Epithelial cell of esophagus (primary cell): ENCODE measurements around the gene HDLBP.

Source experiments
- DNase-seq: peaks from one replicate; pipeline ENCODE4 v3.0.0; 2010; ENCODE audit warnings: low read depth
- H3K4me3 ChIP-seq: 2 replicates; pipeline ENCODE4 v1.5.1; 2011; ENCODE audit warnings: mild to moderate bottlenecking, low read length, control low read depth
- TF ChIP-seq, protein P1 (sequence below): IDR thresholded peaks from 2 replicates; pipeline ENCODE4 v1.5.1; 2011; ENCODE audit warnings: low read depth, mild to moderate bottlenecking, low read length, control low read depth, inconsistent platforms; ENCODE audit not compliant: insufficient read depth; ENCODE audit errors: missing control alignments

HDLBP gene

DNA sequence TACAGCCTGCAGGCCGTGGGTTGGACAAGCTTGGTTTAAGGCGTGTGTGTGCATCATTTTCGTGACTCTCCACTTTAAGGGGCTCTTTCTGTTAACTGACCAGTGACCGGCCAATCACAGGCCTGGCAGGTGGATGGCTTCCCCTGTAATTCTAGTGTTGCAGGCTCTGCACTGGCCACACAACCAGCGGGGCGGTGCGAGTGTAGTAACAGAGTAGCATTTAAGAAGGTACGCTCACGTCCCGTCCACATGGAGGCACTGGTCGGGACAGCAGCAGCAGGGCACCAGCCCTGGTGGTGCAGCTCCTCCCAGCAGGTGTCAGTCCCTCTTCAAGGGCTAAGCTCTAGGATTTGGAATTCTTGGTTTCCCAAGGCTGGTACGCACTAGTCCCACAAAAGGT is 135.0 kb downstream of the HDLBP start:
- no peak overlapping the region for H3K4me3 ChIP-seq
- TF ChIP-seq, protein P1, sequence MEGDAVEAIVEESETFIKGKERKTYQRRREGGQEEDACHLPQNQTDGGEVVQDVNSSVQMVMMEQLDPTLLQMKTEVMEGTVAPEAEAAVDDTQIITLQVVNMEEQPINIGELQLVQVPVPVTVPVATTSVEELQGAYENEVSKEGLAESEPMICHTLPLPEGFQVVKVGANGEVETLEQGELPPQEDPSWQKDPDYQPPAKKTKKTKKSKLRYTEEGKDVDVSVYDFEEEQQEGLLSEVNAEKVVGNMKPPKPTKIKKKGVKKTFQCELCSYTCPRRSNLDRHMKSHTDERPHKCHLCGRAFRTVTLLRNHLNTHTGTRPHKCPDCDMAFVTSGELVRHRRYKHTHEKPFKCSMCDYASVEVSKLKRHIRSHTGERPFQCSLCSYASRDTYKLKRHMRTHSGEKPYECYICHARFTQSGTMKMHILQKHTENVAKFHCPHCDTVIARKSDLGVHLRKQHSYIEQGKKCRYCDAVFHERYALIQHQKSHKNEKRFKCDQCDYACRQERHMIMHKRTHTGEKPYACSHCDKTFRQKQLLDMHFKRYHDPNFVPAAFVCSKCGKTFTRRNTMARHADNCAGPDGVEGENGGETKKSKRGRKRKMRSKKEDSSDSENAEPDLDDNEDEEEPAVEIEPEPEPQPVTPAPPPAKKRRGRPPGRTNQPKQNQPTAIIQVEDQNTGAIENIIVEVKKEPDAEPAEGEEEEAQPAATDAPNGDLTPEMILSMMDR = no peak
- no peak for DNase-seq

DNA sequence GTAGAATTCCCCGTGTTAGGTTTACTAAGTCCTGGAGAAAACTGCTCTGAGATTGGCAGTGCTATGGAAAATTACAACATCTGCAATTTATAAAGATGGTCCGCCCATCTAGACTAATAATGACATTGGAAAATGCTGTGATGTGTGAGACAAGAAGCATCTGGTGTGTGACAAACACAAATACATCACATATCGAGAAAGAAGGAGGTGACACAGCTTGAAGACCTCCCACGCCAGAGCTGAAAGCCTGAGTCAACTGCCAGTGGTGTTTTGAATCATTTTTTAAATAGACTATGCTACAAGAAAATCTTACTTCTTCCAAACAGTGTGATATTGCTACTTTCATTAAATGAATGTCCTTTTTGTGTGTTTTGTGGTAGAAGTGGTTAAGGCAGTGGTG is 135.6 kb downstream of the HDLBP start:
- TF ChIP-seq, protein P1 = no peak

DNA sequence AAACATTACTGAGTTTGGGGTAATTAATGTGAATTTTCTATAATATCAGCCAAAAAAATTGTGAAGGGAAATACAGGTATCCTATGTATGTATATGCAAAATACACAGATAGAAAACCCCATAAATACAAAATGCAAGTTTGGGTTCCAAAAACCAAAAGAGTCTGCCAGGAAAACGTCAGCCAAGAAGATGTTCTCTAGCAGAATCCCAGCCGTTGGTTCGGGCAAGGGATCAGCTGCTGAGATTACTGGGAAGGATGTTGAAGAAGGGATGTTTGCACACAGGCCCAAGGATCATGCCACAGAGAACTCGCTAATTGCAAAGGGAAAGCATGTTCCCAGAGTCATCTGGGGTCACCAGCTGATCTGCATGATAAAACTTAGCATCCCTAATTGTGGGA is 136.5 kb downstream of the HDLBP start:
- TF ChIP-seq, protein P1 = no peak
- DNase-seq = no peak
- H3K4me3 ChIP-seq = no peak overlapping the region

More for the DNA sequence above, 135.6 kb downstream of the HDLBP start:
- no peak for DNase-seq
- H3K4me3 ChIP-seq = no peak overlapping the region

DNA sequence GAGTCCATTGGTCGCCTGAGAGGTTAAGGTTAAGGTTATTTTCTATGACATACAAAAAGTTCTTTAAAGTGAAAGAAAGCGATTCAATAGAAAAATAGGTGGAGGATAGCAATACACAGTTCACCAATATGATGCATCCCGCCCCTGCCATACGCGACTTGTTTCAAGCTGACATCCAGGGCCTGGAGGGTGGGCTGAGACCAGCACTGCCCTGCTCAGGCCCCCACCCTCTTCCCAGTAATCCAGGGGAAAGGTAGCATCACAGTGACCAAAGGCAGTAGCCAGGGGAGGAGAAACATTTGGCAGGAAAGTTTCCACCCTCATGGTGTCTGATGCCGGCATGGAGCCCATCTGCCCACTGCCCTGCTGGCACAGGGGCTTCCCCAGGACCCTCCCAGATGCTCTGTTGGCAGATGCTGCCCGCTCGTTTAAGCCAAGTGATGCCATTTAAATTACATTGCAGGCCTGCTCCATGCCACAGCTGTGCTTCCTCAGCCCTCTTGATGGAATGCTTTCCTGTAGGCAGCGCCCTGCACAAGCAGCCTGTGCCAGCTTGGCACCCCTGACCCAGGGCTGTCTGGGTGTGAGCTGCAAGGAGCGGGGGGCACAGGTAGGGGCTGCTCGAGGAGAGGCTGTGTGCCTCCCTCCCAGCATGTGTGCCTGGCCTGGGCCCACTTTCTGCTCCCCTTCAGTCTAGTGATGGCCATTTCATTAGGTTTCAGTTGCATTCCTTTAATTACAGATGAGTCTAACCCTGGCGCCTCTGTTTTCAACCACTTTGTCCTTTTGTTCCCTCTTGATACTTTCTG is 137.7 kb downstream of the HDLBP start:
- TF ChIP-seq, protein P1 = no peak
- no peak overlapping the region for H3K4me3 ChIP-seq
- no peak for DNase-seq
